Measurements from ENCODE around the gene P2RX2.

Gene P2RX2

DNA sequence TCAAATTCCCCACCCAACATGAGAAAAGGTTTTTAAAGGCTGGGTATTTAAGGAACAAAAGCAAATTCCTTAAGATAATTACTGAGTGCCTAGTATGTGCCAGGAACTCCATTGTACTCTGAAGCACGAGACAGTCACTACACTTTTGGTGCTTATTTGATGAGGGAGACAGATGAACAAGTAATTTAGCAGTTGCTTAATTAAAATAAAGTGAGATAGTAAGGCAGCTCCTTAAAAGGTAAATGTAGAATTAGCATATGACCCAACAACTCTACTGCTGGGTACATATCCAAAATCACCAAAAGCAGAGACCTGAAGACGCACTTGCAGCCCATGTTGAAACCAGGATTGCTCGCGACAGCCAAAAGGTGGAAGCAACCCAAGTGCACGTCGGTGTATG lies 47.2 kb downstream of the P2RX2 start:
- no peak for DNase-seq

DNA sequence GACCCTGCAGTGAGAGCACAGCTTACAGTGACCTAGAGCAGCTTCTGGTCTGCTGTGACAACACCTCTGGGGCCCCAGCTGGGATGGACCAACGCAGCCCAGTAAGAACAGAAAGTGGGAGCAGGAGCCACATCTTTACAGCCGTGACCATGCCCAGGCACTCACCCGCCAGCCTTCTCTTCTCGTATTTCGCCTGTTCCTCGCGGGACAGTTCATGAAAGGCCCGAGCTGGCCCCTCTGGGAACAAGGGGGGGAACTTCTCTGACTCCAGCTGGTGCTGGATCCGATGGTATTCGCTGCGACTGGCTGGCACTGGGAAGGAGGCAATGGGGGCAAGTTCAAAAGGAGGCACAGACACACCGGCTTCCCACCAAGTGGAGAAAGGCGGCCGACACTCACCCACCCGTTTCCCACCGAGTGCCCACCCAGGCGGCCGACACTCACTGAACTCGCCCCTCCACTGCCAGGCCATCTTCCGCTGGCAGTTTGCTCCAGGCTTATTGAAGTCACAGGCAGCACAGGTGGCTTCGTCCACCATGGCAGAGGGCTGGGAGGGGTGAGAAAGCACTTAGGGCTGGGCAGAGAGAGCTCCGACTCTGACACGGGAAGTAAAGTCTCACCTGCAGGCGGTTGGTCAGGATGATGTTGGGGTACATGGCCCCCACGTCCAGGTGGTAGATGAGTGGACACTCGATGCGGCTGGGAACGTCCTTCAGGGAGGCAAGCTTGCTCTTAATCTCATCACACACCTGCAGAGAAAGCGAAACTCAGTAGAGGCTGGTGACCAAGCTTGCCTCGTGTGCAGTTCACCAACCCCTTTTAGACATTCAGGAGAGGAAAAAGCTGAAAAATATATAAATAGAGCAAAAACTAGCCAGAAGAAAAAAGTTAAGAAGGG lies 49.9 kb downstream of the P2RX2 start:
- DNase-seq: no peak

DNA sequence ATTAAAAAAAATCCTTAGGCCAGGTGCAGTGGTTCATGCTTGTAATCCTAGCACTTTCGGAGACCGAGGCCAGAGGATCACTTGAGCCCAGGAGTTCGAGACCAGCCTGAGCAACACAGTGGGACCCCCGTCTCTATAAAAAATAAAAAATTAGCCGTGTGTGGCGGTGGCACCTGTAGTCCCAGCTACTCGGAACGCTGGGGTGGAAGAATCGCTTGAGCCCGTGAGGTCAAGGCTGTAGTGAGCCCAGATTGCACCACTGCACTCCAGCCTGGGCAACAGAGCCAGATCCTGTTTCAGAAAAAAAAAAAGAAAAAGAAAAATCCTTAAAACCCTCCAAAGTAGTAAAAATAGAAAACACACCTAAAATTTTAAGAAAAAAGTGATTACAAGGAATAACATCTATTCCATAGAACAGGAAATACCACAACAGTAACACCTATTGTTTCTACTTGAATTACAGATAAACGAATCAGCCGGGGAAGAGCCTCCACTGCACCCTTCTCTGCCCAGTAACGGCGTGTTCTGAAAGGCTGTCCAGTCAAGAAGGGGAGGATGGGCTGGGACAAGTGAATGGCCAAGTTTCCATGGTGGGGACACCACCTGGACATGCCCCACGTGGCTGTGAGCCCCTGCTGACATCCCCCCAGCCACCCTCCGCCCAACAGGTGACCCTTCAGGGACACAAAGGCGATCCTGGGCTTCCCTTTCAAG lies 50.7 kb downstream of the P2RX2 start:
- no peak for DNase-seq
